ENCODE measurements around the gene BTD. TPM values are rescaled to one million over a fixed set of nuclear protein-coding genes. Genes with fewer than 3 reads are reported as not detected.

The BTD gene
- total and polyA plus RNA-seq, 4 donors: 45.8 to 78.1 (median 47.8) TPM

- Histone ChIP-seq H3K9ac (ENCODE audit: low read depth in 1 of 2, low read length in 2 of 2) (peak overlapping the region in 1 of 2 donors; percentile 28), H3K27ac (ENCODE audit: low read depth in 1 of 2, low read length in 2 of 2) (no peak overlapping the region), H3K4me3 (ENCODE audit: low read depth in 1 of 3, low read length in 3 of 3) (no peak overlapping the region), H3K9me3 (ENCODE audit: control insufficient read depth in 4 of 4, low read length in 3 of 4) (no peaks in the 10 kb centered on the region), H3K4me1 (ENCODE audit: control insufficient read depth in 4 of 4, insufficient read depth in 4 of 4, low read length in 3 of 4) (peaks cover 5 to 51% (median 36%) of the 10 kb centered on the region in 4 donors), H3K36me3 (ENCODE audit: control insufficient read depth in 4 of 4, insufficient read depth in 3 of 4, low read depth in 1 of 4, low read length in 3 of 4) (no peaks in the 10 kb centered on the region), H3K27me3 (ENCODE audit: control insufficient read depth in 4 of 4, insufficient read depth in 4 of 4, low read length in 3 of 4) (no peaks in the 10 kb centered on the region)
- TF ChIP-seq FOXA1 (IDR thresholded peaks at IDR 0.05) (no peak), HNF4A (conservative IDR thresholded peaks at IDR 0.05) (peak in 1 of 2 donors; percentile 15), RXRA (IDR thresholded peaks at IDR 0.05) (peak in 1 of 2 donors; percentile 40)
- DNase-seq (ENCODE audit: low spot score): no peak
- 35% methylated on average over 1 of the region's 1 CpG for WGBS
Observed at GRCh38 chr3:15612001-15612400, 10.5 kb downstream of the BTD start.

GRCh38 chr3:15614958-15615357 is 13.4 kb downstream of the BTD start:
- 82% methylated on average over 1 of the region's 1 CpG for WGBS
- H3K27me3 ChIP-seq (ENCODE audit: control insufficient read depth in 4 of 4, insufficient read depth in 4 of 4, low read length in 3 of 4): no peaks in the 10 kb centered on the region
- H3K27ac ChIP-seq (ENCODE audit: low read depth in 1 of 2, low read length in 2 of 2): no peak overlapping the region
- H3K9ac ChIP-seq (ENCODE audit: low read depth in 1 of 2, low read length in 2 of 2): no peak overlapping the region
- no peak overlapping the region for H3K4me3 ChIP-seq (ENCODE audit: low read depth in 1 of 3, low read length in 3 of 3)
- no peak for DNase-seq (ENCODE audit: low spot score)
- no peaks in the 10 kb centered on the region for H3K36me3 ChIP-seq (ENCODE audit: control insufficient read depth in 4 of 4, insufficient read depth in 3 of 4, low read depth in 1 of 4, low read length in 3 of 4)
- peaks cover 3 to 23% (median 18%) of the 10 kb centered on the region in 4 donors for H3K4me1 ChIP-seq (ENCODE audit: control insufficient read depth in 4 of 4, insufficient read depth in 4 of 4, low read length in 3 of 4)
- TF ChIP-seq RXRA (IDR thresholded peaks at IDR 0.05) (no peak), GABPA (IDR thresholded peaks at IDR 0.05 in 1 of 2, conservative IDR thresholded peaks at IDR 0.05 in 1 of 2) (no peak), HNF4G (IDR thresholded peaks at IDR 0.05) (no peak), HNF4A (conservative IDR thresholded peaks at IDR 0.05) (no peak), FOXA1 (IDR thresholded peaks at IDR 0.05) (no peak), ATF3 (IDR thresholded peaks at IDR 0.05) (no peak), EGR1 (IDR thresholded peaks at IDR 0.05; ENCODE audit: low read depth in 2 of 2) (no peak), JUND (IDR thresholded peaks at IDR 0.05) (no peak), YY1 (IDR thresholded peaks at IDR 0.05) (no peak), MAX (IDR thresholded peaks at IDR 0.05) (no peak), NR2F2 (IDR thresholded peaks at IDR 0.05) (no peak), FOXA2 (IDR thresholded peaks at IDR 0.05) (no peak), SP1 (IDR thresholded peaks at IDR 0.05) (no peak)
- TF ChIP-seq, protein P1, sequence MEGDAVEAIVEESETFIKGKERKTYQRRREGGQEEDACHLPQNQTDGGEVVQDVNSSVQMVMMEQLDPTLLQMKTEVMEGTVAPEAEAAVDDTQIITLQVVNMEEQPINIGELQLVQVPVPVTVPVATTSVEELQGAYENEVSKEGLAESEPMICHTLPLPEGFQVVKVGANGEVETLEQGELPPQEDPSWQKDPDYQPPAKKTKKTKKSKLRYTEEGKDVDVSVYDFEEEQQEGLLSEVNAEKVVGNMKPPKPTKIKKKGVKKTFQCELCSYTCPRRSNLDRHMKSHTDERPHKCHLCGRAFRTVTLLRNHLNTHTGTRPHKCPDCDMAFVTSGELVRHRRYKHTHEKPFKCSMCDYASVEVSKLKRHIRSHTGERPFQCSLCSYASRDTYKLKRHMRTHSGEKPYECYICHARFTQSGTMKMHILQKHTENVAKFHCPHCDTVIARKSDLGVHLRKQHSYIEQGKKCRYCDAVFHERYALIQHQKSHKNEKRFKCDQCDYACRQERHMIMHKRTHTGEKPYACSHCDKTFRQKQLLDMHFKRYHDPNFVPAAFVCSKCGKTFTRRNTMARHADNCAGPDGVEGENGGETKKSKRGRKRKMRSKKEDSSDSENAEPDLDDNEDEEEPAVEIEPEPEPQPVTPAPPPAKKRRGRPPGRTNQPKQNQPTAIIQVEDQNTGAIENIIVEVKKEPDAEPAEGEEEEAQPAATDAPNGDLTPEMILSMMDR (IDR thresholded peaks at IDR 0.05; ENCODE audit: low read depth, low read length, missing input control): no peak
- H3K9me3 ChIP-seq (ENCODE audit: control insufficient read depth in 4 of 4, low read length in 3 of 4): peaks cover 0 to 2% (median 0%) of the 10 kb centered on the region in 4 donors

- Histone ChIP-seq H3K9ac (ENCODE audit: low read depth in 1 of 2, low read length in 2 of 2) (no peak overlapping the region), H3K4me1 (ENCODE audit: control insufficient read depth in 4 of 4, insufficient read depth in 4 of 4, low read length in 3 of 4) (peaks cover 1 to 15% (median 11%) of the 10 kb centered on the region in 4 donors), H3K4me3 (ENCODE audit: low read depth in 1 of 3, low read length in 3 of 3) (no peak overlapping the region), H3K9me3 (ENCODE audit: control insufficient read depth in 4 of 4, low read length in 3 of 4) (peaks cover 0 to 4% (median 2%) of the 10 kb centered on the region in 4 donors), H3K27ac (ENCODE audit: low read depth in 1 of 2, low read length in 2 of 2) (no peak overlapping the region), H3K36me3 (ENCODE audit: control insufficient read depth in 4 of 4, insufficient read depth in 3 of 4, low read depth in 1 of 4, low read length in 3 of 4) (peaks cover 0 to 3% (median under 1%) of the 10 kb centered on the region in 4 donors), H3K27me3 (ENCODE audit: control insufficient read depth in 4 of 4, insufficient read depth in 4 of 4, low read length in 3 of 4) (no peaks in the 10 kb centered on the region)
- no peak for DNase-seq (ENCODE audit: low spot score)
- 94% methylated on average over 6 of the region's 6 CpGs for WGBS
- TF ChIP-seq FOXA2 (IDR thresholded peaks at IDR 0.05): no peak
- TF ChIP-seq EGR1 (IDR thresholded peaks at IDR 0.05; ENCODE audit: low read depth in 2 of 2): no peak
Observed at GRCh38 chr3:15616053-15616452, 14.5 kb downstream of the BTD start.

Data from liver (tissue), 9 donors.